ENCODE results near the gene TCF7L1. TPM values are rescaled to one million over a fixed set of nuclear protein-coding genes. Genes with fewer than 3 reads are reported as not detected.

Gene TCF7L1
- total RNA-seq, 3 donors from 2014 or later, result 1.3 to 22.9 (median 3.0) TPM

- intact Hi-C loops (cut with DNase I, micrococcal nuclease), result no loop called here
- no peak for ATAC-seq
- Histone ChIP-seq H3K4me1 (ENCODE audit: low read depth) (peaks cover 12% of the 10 kb centered on the region), H3K4me3 (no peak overlapping the region), H3K36me3 (ENCODE audit: low read depth) (no peaks in the 10 kb centered on the region), H3K9me3 (no peaks in the 10 kb centered on the region)
- no peak for DNase-seq
- no peak for TF ChIP-seq CTCF (IDR thresholded peaks at IDR 0.05)
These were observed 4.0 kb downstream of the TCF7L1 start for GRCh38 chr2:85137156-85137555.

GRCh38 chr2:85143463-85144082 lies 10.4 kb downstream of the TCF7L1 start:
- intact Hi-C loops (cut with DNase I, micrococcal nuclease), result no loop called here
- H3K4me1 ChIP-seq (ENCODE audit: low read depth), result no peaks in the 10 kb centered on the region
- no peak overlapping the region for H3K4me3 ChIP-seq
- DNase-seq (no peak), ATAC-seq (peak; percentile 19)
- H3K9me3 ChIP-seq, result no peaks in the 10 kb centered on the region
- TF ChIP-seq CTCF (IDR thresholded peaks at IDR 0.05), result no peak
- H3K36me3 ChIP-seq (ENCODE audit: low read depth), result no peaks in the 10 kb centered on the region

DNA sequence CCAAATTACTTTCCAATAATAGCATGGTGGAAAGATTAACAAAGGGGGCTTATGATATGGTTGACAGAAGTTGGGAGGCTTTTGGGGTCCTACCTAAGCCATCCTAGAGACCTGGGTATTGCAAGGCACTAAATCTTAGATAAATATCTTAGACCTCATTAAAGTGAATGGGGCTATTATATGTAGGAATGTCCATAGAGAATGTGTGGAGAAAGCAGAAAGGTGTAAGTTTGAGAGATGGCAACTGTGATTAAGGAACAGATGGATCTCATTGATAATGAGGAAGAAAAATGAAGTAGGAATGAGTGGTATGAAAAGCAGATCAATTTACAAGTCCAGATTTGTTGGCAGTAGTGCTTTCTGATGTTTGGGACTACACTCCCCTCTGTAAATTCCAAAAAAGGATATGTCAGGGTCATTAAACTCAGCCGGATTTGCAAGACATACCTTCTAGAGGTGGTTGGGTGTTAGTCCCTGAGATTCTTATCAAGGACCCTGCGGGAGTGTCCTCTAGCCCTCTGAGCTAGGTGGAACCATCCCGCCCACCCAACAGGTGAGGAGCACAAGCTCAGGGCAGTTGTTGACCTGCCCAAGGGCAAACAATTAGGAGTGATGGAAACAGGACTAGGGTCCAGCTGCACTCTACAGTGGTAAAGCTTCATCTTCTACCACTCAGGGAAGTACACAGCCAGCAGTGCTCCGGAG lies 12.1 kb downstream of the TCF7L1 start:
- intact Hi-C loops (cut with DNase I, micrococcal nuclease), result no loop called here
- Histone ChIP-seq H3K36me3 (ENCODE audit: low read depth) (no peaks in the 10 kb centered on the region), H3K4me1 (ENCODE audit: low read depth) (no peaks in the 10 kb centered on the region), H3K4me3 (no peak overlapping the region), H3K9me3 (no peaks in the 10 kb centered on the region)
- DNase-seq, result no peak
- TF ChIP-seq CTCF (IDR thresholded peaks at IDR 0.05), result no peak
- ATAC-seq, result no peak

DNA sequence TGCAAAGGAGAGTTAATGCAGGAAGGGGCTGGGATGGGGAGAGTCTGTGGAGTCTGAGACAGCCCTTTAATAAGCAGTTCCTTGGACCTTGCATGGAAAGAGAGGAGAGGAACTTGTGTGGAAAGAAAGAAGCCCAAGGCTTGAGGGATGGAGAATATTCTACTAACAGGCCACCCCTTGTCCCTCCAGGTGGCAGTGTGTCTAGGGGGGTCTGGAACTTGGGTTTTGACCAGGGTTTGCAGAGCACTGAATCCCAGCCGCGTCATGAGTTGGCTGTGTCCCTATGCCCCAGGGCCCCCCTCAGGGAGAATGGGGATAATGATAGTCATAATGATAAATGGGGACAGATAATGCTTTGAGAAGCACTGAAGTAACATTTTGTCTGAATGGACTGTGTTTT lies 15.0 kb downstream of the TCF7L1 start:
- H3K4me3 ChIP-seq, result no peak overlapping the region
- DNase-seq (no peak), ATAC-seq (no peak)
- no peaks in the 10 kb centered on the region for H3K36me3 ChIP-seq (ENCODE audit: low read depth)
- H3K4me1 ChIP-seq (ENCODE audit: low read depth), result no peaks in the 10 kb centered on the region
- no peaks in the 10 kb centered on the region for H3K9me3 ChIP-seq
- no peak for TF ChIP-seq CTCF (IDR thresholded peaks at IDR 0.05)
- intact Hi-C loops (cut with DNase I, micrococcal nuclease), result no loop called here

DNA sequence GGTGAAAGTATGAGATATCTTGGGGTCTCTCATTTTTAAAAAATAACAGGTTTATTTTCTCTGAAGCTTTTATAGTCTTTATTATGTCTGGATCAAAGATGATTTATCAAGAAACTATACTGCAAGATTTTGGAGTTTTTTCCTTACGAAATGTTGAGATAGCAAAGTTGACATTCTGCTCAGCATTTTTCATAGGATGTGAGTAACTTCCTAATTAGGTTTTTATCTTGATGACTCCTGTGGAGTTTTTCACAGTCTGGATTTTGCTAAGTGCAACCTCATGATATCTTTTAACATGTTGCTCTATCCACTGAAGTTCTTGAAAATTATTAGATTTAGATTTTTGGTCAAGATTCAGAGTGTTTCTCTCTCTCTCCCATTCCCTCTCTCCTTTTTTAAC lies 17.8 kb downstream of the TCF7L1 start:
- H3K4me3 ChIP-seq, result no peak overlapping the region
- ATAC-seq (no peak), DNase-seq (no peak)
- no peaks in the 10 kb centered on the region for H3K4me1 ChIP-seq (ENCODE audit: low read depth)
- intact Hi-C loops (cut with DNase I, micrococcal nuclease), result no loop called here
- H3K36me3 ChIP-seq (ENCODE audit: low read depth), result no peaks in the 10 kb centered on the region
- TF ChIP-seq CTCF (IDR thresholded peaks at IDR 0.05), result no peak
- no peaks in the 10 kb centered on the region for H3K9me3 ChIP-seq
